Measurements from ENCODE around the gene PROCR.
A peak's percentile ranks its signal among the peaks of the same experiment; 100 is the strongest.
"Not testable (repeated sequence)": the region's sequence is repeated elsewhere in the genome, so short reads cannot be mapped to it uniquely, and the experiment has no call there.

PROCR gene

GRCh38 chr20:35171753-35172433 lies at the start of gene PROCR:
Gene PROCR (plus strand): TSS chr20:35172072. CDS start chr20:35172155, 83 bp downstream.
- DNase-seq: peak; percentile 91

GRCh38 chr20:35122756-35123405 lies 49.0 kb upstream of the PROCR start:
- DNase-seq: no peak

DNA sequence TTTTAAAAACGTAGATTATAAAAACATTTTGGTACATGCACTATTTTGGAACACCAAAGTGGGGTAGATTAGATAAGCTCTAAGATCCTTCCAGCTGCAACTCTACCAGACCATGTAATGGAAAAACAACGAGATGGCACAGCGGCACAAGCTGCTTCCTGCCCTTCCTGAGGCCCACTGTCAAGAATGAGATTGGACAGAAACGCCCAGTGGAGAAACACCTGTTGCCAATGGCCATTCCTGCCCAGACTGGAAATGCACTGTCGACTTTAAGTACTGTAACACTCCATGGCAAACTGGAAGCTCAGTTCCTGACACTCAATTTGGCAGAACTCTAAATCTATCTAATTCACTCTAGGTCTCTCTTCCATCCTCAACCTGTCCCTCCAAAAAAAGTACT lies 46.1 kb upstream of the PROCR start:
- no peak for DNase-seq

- no peak for DNase-seq
These were observed 42.2 kb upstream of the PROCR start for GRCh38 chr20:35129647-35130069.

- no peak for DNase-seq
These were observed 39.9 kb upstream of the PROCR start for GRCh38 chr20:35131934-35132333.

GRCh38 chr20:35133031-35133430 lies 38.8 kb upstream of the PROCR start:
- DNase-seq: no peak

- DNase-seq: no peak
These were observed 38.1 kb upstream of the PROCR start for GRCh38 chr20:35133735-35134134.

DNA sequence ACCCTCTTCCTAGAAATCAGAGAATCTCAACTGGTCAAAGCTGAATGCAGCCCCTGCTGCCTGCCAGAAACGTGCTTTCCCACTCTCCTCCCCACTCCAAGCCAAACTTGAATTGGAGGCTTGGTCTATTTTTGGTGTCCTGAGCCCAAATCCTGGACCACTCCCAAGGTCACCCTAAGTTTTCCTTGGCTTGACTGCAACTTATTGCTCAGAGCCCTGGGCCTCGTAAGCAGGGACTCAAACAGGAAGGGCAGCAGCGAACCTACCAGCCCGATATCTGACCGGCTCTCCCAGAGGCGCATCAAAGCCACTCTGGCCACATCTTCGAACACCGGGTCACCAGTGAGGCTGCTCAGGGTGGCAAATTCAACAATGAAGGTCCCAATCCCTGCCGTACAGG lies 37.4 kb upstream of the PROCR start:
- no peak for DNase-seq

DNA sequence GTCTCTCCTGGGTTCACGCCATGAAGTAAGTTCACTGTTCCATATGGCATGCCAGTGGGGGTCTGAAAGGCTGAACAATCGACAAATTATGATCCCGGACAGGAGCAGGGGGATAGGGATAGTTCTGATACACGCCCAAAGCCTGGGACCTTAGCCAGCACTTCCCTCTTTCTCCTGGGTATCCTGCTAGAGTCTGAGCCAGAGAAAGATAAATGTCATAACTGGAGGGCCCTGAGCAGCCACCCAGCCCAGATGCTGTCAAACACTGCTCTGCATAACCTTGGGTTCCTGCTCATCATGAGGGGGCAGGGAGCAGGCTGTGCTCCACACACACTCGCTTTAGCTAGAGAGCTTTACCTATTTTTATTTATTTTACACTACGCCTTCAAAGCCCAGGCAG lies 37.0 kb upstream of the PROCR start:
- peak; percentile 42 for DNase-seq

DNA sequence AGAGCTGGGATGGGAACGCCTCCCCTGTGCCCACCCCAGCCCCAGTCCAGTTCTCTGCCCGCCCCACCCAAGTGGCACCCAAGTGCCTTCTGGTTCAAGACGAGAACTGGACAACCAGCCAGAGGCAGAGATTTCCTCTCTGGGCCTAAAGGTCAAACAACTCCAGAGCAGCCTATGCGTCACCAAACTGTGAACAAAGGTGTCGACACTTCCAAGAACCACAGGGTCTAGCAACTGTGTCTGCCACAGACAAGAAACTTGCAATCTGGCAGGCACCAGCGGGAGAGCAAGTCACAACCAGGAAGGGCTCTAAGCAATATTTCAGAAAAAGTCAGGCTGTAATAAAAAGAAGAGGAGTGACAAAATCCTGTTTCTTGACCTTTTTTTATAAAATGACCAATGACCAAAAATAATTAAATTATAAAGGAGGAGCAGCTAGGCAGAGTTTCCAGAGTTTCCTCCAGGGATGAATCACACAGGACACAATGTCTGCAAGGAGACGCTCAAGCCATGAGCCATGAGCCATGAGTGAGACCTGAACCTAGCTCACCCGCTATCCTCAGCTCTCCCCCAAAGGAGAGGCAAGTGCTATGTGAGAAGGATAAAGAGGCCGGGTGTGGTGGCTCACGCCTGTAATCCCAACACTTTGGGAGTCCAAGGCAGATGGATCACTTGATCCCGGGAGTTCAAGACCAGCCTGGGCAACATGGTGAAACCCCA lies 35.8 kb upstream of the PROCR start:
- DNase-seq: no peak

- DNase-seq: no peak
These were observed 27.2 kb upstream of the PROCR start for GRCh38 chr20:35144694-35145093.

GRCh38 chr20:35145141-35145564 lies 26.7 kb upstream of the PROCR start:
- DNase-seq: no peak

DNA sequence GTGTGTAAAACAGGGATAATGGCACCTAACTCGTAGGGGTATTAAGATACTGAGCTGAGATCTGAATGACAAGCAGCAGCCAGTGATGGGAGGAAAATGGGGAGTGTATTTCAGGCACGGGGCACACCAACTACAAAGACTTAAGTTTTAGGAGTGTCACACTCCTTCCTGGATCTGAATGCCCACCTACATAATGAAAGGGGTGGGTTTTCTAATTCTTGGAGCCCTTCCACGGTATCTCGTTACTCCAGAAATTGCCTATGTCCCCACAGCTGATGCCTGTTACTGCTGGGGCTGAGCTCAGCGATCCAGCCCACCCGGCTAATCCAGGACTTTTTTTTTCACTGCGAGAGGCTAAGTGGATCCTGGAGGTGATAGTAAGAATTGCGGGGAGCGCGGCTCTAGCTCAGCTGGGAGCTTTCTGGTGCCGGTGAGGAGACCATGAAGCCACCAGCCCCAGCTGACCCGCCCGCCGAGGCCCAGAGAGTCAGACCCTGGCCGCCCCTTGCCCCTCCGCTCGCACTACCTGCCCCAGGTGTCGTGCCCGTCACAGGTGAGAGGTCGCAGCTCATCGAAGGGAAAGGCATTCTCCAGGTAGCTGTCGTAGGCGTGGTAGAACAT lies 25.5 kb upstream of the PROCR start:
- no peak for DNase-seq

- DNase-seq: peak; percentile 95
These were observed 24.8 kb upstream of the PROCR start, which contains the start of gene EDEM2 for GRCh38 chr20:35146920-35147574. Gene EDEM2 (minus strand): TSS chr20:35147336. CDS start chr20:35147258, 78 bp downstream.

DNA sequence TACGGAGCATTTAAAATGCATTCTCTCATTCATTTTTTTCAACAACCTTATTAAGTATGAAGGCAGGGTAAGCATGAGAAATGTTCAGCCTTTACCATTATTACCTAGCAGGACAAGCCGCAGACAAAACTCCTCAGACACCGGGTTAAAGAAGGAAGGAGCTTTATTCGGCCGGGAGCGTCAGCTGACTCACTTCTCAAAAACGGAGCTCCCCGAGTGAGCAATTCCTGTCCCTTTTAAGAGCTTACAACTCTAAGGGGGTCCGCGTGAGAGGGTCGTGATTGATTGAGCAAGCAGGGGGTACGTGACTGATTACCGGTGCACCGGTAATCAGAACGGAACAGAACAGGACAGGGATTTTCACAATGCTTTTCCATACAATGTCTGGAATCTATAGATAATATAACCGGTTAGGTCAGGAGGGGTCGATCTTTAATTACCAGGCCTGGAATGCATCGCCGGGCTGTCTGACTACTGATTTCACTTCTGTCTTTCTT lies 24.2 kb upstream of the PROCR start:
- DNase-seq: peak; percentile 40

DNA sequence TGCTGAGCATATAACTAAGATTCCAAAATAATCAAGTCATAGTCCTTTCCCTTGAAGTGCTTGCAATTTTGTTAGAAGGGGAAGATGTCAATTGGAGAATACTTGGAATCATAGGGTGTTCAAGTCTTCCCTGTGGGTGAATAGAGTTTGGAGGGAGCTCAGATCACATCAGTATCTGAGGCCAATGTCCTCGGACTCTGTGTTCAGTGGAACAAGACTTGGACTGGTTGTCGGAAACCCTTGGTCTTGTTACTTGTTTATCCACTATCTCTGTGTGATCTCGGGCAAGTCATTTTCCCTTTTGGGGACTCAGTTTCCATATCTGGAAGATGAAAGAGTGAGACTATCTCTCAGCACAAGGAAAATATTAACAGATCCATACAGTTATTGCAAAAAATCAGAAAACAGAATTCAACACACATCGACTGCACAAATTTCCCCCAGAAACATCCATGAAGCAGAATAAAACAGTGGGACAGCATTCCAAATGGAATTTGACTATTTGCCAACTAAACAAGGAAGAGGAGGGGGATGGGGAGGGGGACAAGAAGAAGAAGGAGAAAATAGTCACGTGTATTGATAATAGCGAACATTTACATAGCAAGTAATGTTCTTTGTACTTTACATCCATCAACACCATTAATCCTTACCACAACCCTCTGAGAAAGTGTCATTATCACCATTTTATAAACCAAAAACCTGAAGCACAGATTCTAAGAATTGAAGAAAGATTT lies 20.9 kb upstream of the PROCR start:
- no peak for DNase-seq

DNA sequence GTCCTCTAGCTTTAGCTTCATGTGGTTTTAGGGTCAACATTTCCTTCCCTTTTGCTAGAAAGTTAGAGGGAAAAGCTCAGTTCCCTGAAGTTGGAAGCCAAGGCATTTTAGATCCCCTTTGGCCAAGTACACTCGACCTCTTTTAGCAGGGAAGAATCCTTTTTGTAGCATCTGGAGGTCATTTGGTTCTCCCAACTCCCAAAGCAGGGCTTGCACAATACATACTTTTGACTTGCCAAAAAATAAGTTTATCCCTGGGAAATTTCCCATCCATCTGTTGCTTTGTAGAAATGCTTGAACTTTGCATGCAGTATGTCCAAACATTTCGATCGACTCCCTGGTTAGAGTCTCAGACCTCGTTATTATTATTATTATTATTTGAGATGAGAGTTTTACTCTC lies 20.1 kb upstream of the PROCR start:
- no peak for DNase-seq

DNA sequence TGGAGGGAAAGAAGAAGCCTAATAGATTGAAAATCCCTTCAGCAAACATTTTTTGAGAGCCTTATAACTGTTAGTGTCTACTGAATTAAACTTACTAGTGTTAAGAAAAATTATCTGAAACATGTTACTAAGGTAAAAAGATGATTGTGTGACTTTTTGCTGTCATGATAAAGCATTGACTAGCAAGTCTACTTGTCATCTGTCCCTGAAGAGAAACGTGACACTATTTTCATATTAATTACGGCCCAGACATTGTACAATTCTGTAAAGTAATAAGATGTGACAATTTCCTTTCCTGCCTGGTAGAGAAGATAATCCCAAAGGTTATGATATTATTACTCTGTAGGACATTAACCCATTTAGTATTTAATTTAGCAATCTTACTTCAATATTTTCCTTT lies 15.9 kb upstream of the PROCR start:
- no peak for DNase-seq

DNA sequence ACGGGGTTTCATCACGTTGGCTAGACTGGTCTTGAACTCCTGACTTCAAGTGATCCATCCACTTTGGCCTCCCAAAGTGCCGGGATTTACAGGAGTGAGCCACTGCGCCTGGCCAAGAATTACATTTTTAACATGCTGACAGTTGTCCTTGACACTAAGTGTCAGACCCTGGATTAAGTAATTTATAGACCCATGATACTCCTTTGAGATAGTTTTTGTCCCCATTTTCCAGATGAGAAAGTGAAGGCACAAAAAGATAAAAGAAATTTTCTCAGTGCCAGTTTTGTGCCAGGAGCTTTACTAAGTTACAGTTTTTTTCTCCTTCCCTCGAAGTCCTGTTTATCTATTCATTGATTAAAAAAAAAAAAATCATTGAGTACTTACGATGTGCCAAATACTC lies 14.9 kb upstream of the PROCR start:
- no peak for DNase-seq

GRCh38 chr20:35160341-35160740 lies 11.5 kb upstream of the PROCR start:
- not testable (repeated sequence) for DNase-seq

GRCh38 chr20:35164531-35164930 lies 7.3 kb upstream of the PROCR start:
- not testable (repeated sequence) for DNase-seq
